Mesenchymal stem cell (in vitro differentiated cells and primary cell): Measurements from ENCODE around the gene SH2D7.

Experiments
- DNase-seq: peaks from one replicate; pipeline ENCODE4 v3.0.0-alpha.2; 2013
- H2AFZ ChIP-seq: one replicate; pipeline ENCODE4 v1.6.1; 2013; ENCODE audit warnings: low read depth, mild to moderate bottlenecking, control low read depth, inconsistent platforms, low read length, moderate library complexity
- H2AK5ac ChIP-seq: 2 replicates; pipeline ENCODE4 v1.6.1; 2013; ENCODE audit warnings: low read length, moderate library complexity, mild to moderate bottlenecking, inconsistent platforms; ENCODE audit not compliant: severe bottlenecking
- H2BK120ac ChIP-seq: one replicate; pipeline ENCODE4 v1.6.1; 2013; ENCODE audit warnings: low read depth, mild to moderate bottlenecking, inconsistent platforms, low read length, moderate library complexity
- H2BK12ac ChIP-seq, 2 experiments: one replicate each; pipeline ENCODE4 v1.6.1; 2013; ENCODE audit warnings: inconsistent platforms in 2 of 2, low read length in 2 of 2, mild to moderate bottlenecking in 2 of 2, moderate library complexity in 2 of 2, control low read depth in 1 of 2
- H2BK15ac ChIP-seq: one replicate; pipeline ENCODE4 v1.6.1; 2013; ENCODE audit warnings: mild to moderate bottlenecking, low read depth, inconsistent platforms; ENCODE audit not compliant: poor library complexity, severe bottlenecking
- H2BK5ac ChIP-seq: 2 replicates; pipeline ENCODE4 v1.6.1; 2013; ENCODE audit warnings: low read depth, mild to moderate bottlenecking, low read length, control low read depth, inconsistent platforms; ENCODE audit not compliant: poor library complexity, severe bottlenecking
- H3K14ac ChIP-seq, 2 experiments: one replicate each; pipeline ENCODE4 v1.6.1; 2013; ENCODE audit warnings: inconsistent platforms in 2 of 2, low read length in 2 of 2, control low read depth in 1 of 2, mild to moderate bottlenecking in 1 of 2, moderate library complexity in 1 of 2
- H3K18ac ChIP-seq, 2 experiments: one replicate each; pipeline ENCODE4 v1.6.1; 2013; ENCODE audit warnings: inconsistent platforms in 2 of 2, low read length in 2 of 2, control low read depth in 1 of 2, low read depth in 1 of 2, mild to moderate bottlenecking in 1 of 2
- H3K23ac ChIP-seq, 2 experiments: one replicate each; pipeline ENCODE4 v1.6.1; 2013; ENCODE audit warnings: inconsistent platforms in 2 of 2, low read length in 2 of 2, mild to moderate bottlenecking in 2 of 2, moderate library complexity in 2 of 2, control low read depth in 1 of 2
- H3K27ac ChIP-seq: 2 replicates; pipeline ENCODE4 v1.5.1; 2013; ENCODE audit warnings: mild to moderate bottlenecking, moderate library complexity, low read length, control low read depth, inconsistent platforms; ENCODE audit not compliant: poor library complexity, severe bottlenecking
- H3K27me3 ChIP-seq, 2 experiments: 2 replicates each; pipeline versions ENCODE4 v1.6.1 to v1.7.0; 2013; ENCODE audit warnings: low read length in 2 of 2, mild to moderate bottlenecking in 2 of 2, moderate library complexity in 2 of 2, control low read depth in 1 of 2, inconsistent platforms in 1 of 2; ENCODE audit not compliant: control insufficient read depth in 1 of 2, insufficient read depth in 1 of 2
- H3K36me3 ChIP-seq, 2 experiments: 2 replicates each; pipeline versions ENCODE4 v1.6.1 to v1.7.0; 2013; ENCODE audit warnings: low read length in 2 of 2, control low read depth in 1 of 2, inconsistent platforms in 1 of 2, low read depth in 1 of 2, mild to moderate bottlenecking in 1 of 2; ENCODE audit not compliant: insufficient read depth in 2 of 2, control insufficient read depth in 1 of 2
- H3K4ac ChIP-seq, 2 experiments: one replicate each; pipeline ENCODE4 v1.6.1; 2013; ENCODE audit warnings: inconsistent platforms in 2 of 2, low read length in 2 of 2, mild to moderate bottlenecking in 2 of 2, moderate library complexity in 2 of 2, control low read depth in 1 of 2, low read depth in 1 of 2
- H3K4me1 ChIP-seq: 2 replicates; pipeline ENCODE4 v1.6.1; 2013; ENCODE audit warnings: low read depth, low read length, control low read depth; ENCODE audit not compliant: control insufficient read depth, insufficient read depth
- H3K4me2 ChIP-seq: 2 replicates; pipeline ENCODE4 v1.6.1; 2013; ENCODE audit warnings: low read length, mild to moderate bottlenecking, inconsistent platforms; ENCODE audit not compliant: poor library complexity, severe bottlenecking
- H3K4me3 ChIP-seq, 2 experiments: 2 replicates each; pipeline versions ENCODE4 v1.5.1 to v1.7.0; 2013; ENCODE audit warnings: low read length in 2 of 2, mild to moderate bottlenecking in 2 of 2, control low read depth in 1 of 2, low read depth in 1 of 2; ENCODE audit not compliant: insufficient read depth in 1 of 2
- H3K79me1 ChIP-seq: replicated peaks from 2 replicates; pipeline ENCODE4 v1.6.1; 2013; ENCODE audit warnings: mild to moderate bottlenecking, control low read depth, low read length, inconsistent platforms; ENCODE audit not compliant: poor library complexity, severe bottlenecking
- H3K9ac ChIP-seq: 2 replicates; pipeline ENCODE4 v1.7.0; 2013; ENCODE audit warnings: mild to moderate bottlenecking, low read length, moderate library complexity
- H3K9me3 ChIP-seq: 2 replicates; pipeline ENCODE4 v1.7.0; 2013; ENCODE audit warnings: mild to moderate bottlenecking, low read length; ENCODE audit not compliant: control insufficient read depth
- H4K8ac ChIP-seq: one replicate; pipeline ENCODE4 v1.6.1; 2013; ENCODE audit warnings: inconsistent platforms, mild to moderate bottlenecking, low read length, moderate library complexity
- H4K91ac ChIP-seq: one replicate; pipeline ENCODE4 v1.6.1; 2013; ENCODE audit warnings: mild to moderate bottlenecking, low read length, inconsistent platforms
- WGBS: methylation state at CpG from one replicate; pipeline ENCODE4 v1.1.7; 2013; ENCODE audit warnings: mixed read lengths; 5-methylcytosine and 5-hydroxymethylcytosine counted together

The SH2D7 gene

DNA sequence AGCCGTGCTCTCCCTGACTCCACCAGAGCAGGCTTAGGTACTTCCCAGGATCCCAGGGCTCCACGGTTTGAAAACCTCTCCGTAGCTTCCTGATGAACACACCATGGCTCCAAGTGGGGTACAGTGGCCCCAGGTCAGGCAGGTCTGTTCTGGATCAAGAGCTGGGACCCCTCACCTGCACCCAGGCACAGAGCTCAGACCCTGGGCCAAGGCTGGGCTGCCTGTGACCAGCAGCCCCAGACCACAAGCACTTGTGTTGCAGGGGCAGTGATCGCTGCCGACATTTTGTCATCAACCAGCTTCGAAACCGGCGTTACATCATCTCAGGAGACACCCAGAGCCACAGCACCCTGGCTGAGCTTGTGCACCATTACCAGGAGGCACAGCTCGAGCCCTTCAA is 5.3 kb downstream of the SH2D7 start:
- Histone ChIP-seq H3K36me3 (no peaks in the 10 kb centered on the region), H2AFZ (no peak overlapping the region), H3K18ac (no peak overlapping the region), H3K9ac (no peak overlapping the region), H3K4me1 (peaks cover 15% of the 10 kb centered on the region), H2BK12ac (no peak overlapping the region), H4K91ac (no peak overlapping the region), H4K8ac (no peak overlapping the region), H3K4me2 (no peak overlapping the region), H3K4me3 (no peak overlapping the region), H2BK120ac (no peak overlapping the region), H3K23ac (peak overlapping the region in 1 of 2 experiments; percentile 3), H3K14ac (no peak overlapping the region), H3K4ac (no peak overlapping the region), H2BK15ac (no peak overlapping the region), H3K27ac (no peak overlapping the region), H3K79me1 (no peaks in the 10 kb centered on the region), H3K27me3 (peaks cover 0 to 12% of the 10 kb centered on the region in 2 experiments), H2AK5ac (peak overlapping the region; percentile 64), H2BK5ac (no peak overlapping the region), H3K9me3 (no peaks in the 10 kb centered on the region)
- no peak for DNase-seq
- WGBS: 90% methylated on average over 9 of the region's 9 CpGs

DNA sequence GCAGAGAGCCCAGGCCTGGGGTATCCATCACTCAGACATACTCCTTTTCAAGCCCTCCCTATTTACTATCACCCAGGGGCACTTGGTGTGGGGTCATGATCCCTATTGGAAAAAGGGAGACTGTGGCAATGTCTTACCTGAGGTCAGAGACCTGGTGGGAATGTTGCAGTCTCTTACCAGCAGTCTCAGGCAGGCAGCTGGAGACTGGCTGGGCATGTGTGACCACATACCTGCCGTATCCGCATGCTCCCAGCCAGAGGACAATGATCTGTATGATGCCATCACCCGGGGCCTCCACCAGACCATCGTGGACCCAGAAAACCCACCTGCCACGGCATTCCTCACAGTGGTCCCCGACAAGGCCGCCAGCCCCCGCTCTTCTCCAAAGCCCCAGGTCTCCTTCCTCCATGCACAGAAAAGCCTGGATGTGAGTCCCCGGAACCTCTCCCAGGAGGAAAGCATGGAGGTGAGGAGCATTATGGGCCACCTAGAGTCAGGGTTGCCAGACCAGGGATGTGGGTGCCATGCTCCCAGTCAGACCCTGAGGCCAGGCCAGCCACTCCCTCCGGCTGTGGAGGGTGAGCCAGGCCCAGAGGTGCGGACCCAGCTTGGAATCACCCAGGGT is 5.9 kb downstream of the SH2D7 start:
- WGBS: 98% methylated on average over 9 of the region's 11 CpGs
- Histone ChIP-seq H3K4me3 (no peak overlapping the region), H3K4me2 (no peak overlapping the region), H3K9ac (no peak overlapping the region), H3K23ac (no peak overlapping the region), H3K27me3 (peaks cover 0 to 18% of the 10 kb centered on the region in 2 experiments), H2BK120ac (no peak overlapping the region), H3K27ac (no peak overlapping the region), H4K8ac (no peak overlapping the region), H3K18ac (no peak overlapping the region), H3K4ac (no peak overlapping the region), H3K14ac (no peak overlapping the region), H3K9me3 (no peaks in the 10 kb centered on the region), H4K91ac (no peak overlapping the region), H2BK5ac (no peak overlapping the region), H3K36me3 (no peaks in the 10 kb centered on the region), H2BK15ac (no peak overlapping the region), H2AK5ac (no peak overlapping the region), H3K4me1 (peaks cover 11% of the 10 kb centered on the region), H2AFZ (no peak overlapping the region), H2BK12ac (no peak overlapping the region), H3K79me1 (no peaks in the 10 kb centered on the region)
- no peak for DNase-seq

DNA sequence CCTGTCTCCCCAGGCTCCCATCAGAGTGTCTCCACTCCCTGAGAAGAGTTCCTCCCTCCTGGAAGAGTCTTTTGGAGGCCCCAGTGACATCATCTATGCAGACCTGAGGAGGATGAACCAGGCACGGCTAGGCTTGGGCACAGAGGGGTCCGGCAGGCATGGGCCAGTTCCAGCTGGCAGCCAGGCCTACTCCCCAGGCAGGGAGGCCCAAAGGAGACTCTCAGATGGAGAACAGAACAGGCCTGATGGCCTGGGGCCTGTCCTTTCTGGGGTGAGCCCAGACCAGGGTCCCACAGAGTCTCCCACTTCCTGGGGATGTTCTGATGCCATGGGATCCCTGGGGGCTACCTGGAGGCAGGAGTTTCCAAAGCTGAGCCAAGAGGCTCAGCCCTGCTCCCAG is 8.5 kb downstream of the SH2D7 start:
- Histone ChIP-seq H4K8ac (no peak overlapping the region), H2BK15ac (no peak overlapping the region), H2BK12ac (no peak overlapping the region), H3K4me3 (no peak overlapping the region), H3K23ac (no peak overlapping the region), H4K91ac (no peak overlapping the region), H3K27ac (no peak overlapping the region), H3K4me2 (no peak overlapping the region), H3K18ac (no peak overlapping the region), H2BK5ac (no peak overlapping the region), H3K9ac (no peak overlapping the region), H2AFZ (no peak overlapping the region), H3K79me1 (no peaks in the 10 kb centered on the region), H3K14ac (no peak overlapping the region), H3K4me1 (peaks cover 11% of the 10 kb centered on the region), H2AK5ac (no peak overlapping the region), H2BK120ac (no peak overlapping the region), H3K27me3 (peaks cover 0 to 11% of the 10 kb centered on the region in 2 experiments), H3K36me3 (peaks cover 0 to 10% of the 10 kb centered on the region in 2 experiments), H3K4ac (no peak overlapping the region), H3K9me3 (no peaks in the 10 kb centered on the region)
- DNase-seq: no peak
- WGBS: 90% methylated on average over 2 of the region's 2 CpGs

DNA sequence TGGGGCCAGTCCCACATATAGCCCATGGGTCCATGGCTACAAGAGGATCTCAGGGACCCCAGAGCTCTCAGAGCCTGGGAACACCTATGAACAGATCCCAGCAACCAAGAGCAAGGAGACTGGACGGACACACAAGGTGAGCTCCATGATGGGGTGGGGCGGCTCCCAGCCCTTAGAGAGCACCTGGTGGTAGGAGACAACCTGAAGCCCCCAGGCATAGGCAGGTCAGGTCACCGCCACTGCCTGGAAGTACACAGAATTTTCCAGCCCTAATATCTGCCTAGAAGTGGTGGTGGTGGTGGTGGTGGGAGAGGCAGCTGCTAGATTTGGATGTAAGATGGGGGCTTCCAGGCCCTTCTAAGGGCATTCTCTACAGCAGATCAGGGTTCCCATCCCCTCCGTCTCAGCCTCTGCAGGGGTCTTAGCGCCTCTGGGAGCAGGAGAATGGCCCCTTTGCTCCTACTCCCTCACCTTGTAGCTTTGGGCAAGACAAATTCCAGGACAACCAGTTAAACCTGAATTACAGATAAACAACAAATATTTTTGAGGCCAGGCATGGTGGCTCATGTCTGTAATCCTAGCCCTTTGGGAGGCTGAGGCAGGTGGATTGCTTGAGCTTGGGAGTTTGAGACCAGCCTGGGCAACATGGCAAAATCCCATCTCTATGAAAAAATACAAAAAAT is 9.2 kb downstream of the SH2D7 start:
- H3K14ac ChIP-seq: no peak overlapping the region
- no peak overlapping the region for H3K4me2 ChIP-seq
- no peak overlapping the region for H2AK5ac ChIP-seq
- H3K27ac ChIP-seq: no peak overlapping the region
- no peak overlapping the region for H3K4ac ChIP-seq
- H2BK5ac ChIP-seq: no peak overlapping the region
- no peaks in the 10 kb centered on the region for H3K9me3 ChIP-seq
- H3K4me3 ChIP-seq: no peak overlapping the region
- H3K27me3 ChIP-seq: peaks cover 0 to 14% of the 10 kb centered on the region in 2 experiments
- no peak for DNase-seq
- H3K79me1 ChIP-seq: no peaks in the 10 kb centered on the region
- no peak overlapping the region for H3K18ac ChIP-seq
- peaks cover 14% of the 10 kb centered on the region for H3K4me1 ChIP-seq
- H3K23ac ChIP-seq: no peak overlapping the region
- no peak overlapping the region for H4K91ac ChIP-seq
- 100% methylated on average over 4 of the region's 5 CpGs for WGBS
- peaks cover 0 to 10% of the 10 kb centered on the region in 2 experiments for H3K36me3 ChIP-seq
- no peak overlapping the region for H2BK12ac ChIP-seq
- no peak overlapping the region for H3K9ac ChIP-seq
- H2BK15ac ChIP-seq: no peak overlapping the region
- H2AFZ ChIP-seq: no peak overlapping the region
- H2BK120ac ChIP-seq: no peak overlapping the region
- H4K8ac ChIP-seq: no peak overlapping the region
